ENCODE data around the gene ZNF629. TPM values are rescaled to one million over a fixed set of nuclear protein-coding genes. Genes with fewer than 3 reads are reported as not detected.

ZNF629 gene
- total RNA-seq, 4 donors from 2014 or later, result 10.9 to 18.1 (median 16.0) TPM

DNA sequence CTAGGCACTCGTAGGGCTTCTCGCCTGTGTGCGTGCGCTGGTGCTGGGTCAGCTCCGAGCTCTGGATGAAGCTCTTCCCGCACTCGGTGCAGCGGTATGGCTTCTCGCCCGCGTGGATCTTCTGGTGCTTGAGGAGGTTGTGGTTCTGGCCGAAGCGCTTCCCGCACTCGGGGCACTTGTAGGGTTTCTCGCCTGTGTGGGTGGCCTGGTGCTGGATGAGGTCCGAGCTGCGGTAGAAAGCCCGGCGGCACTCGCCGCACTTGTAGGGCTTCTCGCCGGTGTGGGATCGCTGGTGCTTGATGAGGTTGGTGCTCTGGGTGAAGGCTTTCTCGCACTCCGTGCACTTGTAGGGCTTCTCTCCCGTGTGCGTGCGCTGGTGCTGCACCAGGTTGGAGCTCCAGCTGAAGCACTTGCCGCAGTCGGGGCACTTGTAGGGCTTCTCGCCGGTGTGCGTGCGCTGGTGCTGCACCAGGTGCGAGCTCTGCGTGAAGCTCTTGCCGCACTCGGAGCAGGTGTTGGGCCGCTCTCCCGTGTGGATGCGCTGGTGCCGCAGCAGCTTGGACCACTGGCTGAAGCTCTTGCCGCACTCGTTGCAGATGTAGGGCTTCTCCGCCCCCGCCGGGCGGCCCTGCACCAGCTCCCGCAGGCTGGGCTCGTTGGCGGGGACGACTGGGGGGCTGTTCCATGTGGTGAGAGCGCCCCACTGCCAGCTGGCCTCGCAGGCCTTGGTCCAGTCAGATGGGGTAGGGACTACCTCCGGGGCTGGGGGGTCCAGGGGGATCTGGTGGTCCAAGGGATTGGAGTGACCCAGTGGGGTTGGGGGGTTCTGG lies 3.5 kb downstream of the ZNF629 start:
- intact Hi-C loops (cut with DNase I; ENCODE audit: low total_unique reads), result no loop called here
- TF ChIP-seq, protein P1, sequence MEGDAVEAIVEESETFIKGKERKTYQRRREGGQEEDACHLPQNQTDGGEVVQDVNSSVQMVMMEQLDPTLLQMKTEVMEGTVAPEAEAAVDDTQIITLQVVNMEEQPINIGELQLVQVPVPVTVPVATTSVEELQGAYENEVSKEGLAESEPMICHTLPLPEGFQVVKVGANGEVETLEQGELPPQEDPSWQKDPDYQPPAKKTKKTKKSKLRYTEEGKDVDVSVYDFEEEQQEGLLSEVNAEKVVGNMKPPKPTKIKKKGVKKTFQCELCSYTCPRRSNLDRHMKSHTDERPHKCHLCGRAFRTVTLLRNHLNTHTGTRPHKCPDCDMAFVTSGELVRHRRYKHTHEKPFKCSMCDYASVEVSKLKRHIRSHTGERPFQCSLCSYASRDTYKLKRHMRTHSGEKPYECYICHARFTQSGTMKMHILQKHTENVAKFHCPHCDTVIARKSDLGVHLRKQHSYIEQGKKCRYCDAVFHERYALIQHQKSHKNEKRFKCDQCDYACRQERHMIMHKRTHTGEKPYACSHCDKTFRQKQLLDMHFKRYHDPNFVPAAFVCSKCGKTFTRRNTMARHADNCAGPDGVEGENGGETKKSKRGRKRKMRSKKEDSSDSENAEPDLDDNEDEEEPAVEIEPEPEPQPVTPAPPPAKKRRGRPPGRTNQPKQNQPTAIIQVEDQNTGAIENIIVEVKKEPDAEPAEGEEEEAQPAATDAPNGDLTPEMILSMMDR (IDR thresholded peaks at IDR 0.05), result no peak
- no peak for TF ChIP-seq POLR2A (IDR thresholded peaks at IDR 0.05)
- no peak for DNase-seq (ENCODE audit: low spot score in 2 of 2)
- 94 to 95% methylated on average over 46 to 57 of the region's 57 CpGs for WGBS, 2 donors
- H3K4me3 ChIP-seq (ENCODE audit: low read depth, poor library complexity, severe bottlenecking), result no peak overlapping the region

DNA sequence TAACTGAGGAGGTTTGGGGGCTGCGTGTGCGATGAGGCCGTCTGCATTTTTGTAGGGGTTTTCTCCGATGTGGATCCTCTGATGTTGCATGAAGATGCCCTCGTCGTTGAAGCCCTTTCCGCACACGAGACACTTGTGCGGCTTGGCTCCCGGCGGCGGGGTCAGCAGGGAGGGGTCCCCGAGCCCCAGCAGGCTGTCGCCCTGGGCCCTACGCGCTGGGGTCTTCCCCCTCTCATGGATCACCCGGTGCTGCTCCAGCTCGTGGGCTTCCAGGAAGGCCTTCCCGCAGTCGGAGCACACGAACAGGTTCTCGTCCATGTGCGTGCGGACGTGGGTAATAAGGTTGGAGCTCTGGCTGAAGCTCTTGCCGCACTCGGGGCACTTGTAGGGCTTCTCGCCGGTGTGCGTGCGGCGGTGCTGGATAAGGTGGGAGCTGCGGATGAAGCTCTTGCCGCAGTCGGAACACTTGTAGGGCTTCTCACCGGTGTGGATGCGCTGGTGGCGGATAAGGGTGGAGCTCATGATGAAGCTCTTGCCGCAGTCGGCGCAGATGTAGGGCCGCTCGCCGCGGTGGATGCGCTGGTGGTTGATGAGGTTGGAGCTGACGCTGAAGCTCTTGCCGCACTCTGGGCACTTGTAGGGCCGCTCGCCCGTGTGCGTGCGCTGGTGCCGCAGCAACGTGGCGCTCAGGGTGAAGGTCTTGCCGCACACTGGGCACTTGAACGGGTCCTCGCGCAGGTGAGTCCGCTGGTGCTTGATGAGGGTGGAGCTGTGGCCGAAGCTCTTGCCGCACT lies 4.3 kb downstream of the ZNF629 start:
- TF ChIP-seq, protein P1 (IDR thresholded peaks at IDR 0.05), result no peak
- TF ChIP-seq POLR2A (IDR thresholded peaks at IDR 0.05), result no peak
- intact Hi-C loops (cut with DNase I; ENCODE audit: low total_unique reads), result no loop called here
- DNase-seq (ENCODE audit: low spot score in 2 of 2), result no peak
- no peak overlapping the region for H3K4me3 ChIP-seq (ENCODE audit: low read depth, poor library complexity, severe bottlenecking)
- 95 to 97% methylated on average over 63 of the region's 63 CpGs for WGBS, 2 donors

DNA sequence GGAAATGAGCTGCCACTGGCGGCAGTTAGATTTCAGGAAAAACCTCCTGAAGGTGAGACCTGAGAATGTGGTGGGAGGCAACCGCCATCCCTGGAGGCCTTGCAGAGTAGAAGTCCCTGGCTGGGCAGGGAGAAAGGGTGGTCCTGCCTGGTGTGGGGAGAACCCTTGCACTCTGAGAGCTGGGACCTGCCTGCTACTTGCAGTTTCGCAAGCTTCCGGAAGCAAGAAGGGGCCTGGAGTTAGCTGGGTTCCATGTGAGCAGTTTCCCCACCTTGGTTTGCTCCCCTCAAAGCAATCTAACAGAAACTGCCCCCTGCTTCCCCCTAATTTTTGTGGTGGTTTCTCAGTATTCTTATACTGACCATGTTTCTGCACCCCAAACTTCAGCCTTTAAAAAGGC lies 6.5 kb downstream of the ZNF629 start:
- no peak overlapping the region for H3K4me3 ChIP-seq (ENCODE audit: low read depth, poor library complexity, severe bottlenecking)
- intact Hi-C loops (cut with DNase I; ENCODE audit: low total_unique reads), result no loop called here
- DNase-seq (ENCODE audit: low spot score in 2 of 2), result no peak

DNA sequence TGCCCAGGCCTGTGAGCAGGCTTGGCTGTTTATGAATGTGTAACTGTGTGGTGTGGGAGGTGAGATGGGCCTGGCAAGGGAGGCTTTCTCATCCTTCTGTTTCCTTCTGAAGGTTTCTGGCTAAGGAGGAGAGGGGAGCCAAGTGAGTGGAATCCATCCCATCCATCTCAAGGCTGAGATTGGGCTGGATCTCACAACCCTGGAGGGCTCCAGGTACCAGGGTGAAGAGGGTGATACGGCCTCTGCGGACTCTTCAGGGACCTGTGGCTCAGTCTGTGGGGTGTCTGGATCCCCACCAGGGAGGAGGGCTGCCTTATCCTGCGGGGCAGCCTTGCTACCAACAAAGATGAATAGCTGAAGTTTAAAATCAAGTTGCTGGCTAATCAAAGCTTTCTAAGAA lies 7.0 kb downstream of the ZNF629 start:
- intact Hi-C loops (cut with DNase I; ENCODE audit: low total_unique reads), result no loop called here
- DNase-seq (ENCODE audit: low spot score in 2 of 2), result no peak
- no peak overlapping the region for H3K4me3 ChIP-seq (ENCODE audit: low read depth, poor library complexity, severe bottlenecking)
- 80 to 94% methylated on average over 3 of the region's 3 CpGs for whole genome bisulfite sequencing, 2 donors
- TF ChIP-seq, protein P1 (IDR thresholded peaks at IDR 0.05), result no peak
- TF ChIP-seq POLR2A (IDR thresholded peaks at IDR 0.05), result no peak

More for the DNA sequence above, 6.5 kb downstream of the ZNF629 start:
- TF ChIP-seq, protein P1 (IDR thresholded peaks at IDR 0.05), result no peak
- no peak for TF ChIP-seq POLR2A (IDR thresholded peaks at IDR 0.05)
- WGBS, 2 donors, result 80 to 83% methylated on average over 4 of the region's 4 CpGs

DNA sequence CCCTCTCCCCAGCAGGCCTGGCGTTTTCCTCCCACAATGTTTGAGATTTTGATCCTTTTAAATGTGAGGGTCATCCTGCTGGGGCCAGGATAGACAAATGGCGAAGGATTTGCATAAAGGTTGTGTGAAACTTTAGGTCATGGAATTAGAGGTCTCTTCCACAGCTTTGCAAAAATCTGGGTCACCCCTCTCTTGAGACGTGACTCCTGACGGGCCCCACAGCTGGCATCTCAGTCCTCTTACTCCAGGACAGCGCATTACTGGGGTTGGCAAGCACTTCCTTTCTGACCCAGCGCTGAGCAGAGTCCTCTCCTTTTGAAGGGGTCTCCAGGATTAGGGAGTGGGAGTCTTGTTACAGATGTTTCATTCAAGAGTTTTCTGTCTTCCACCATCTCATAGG lies 7.4 kb downstream of the ZNF629 start:
- 84 to 89% methylated on average over 6 of the region's 6 CpGs for WGBS, 2 donors
- TF ChIP-seq POLR2A (IDR thresholded peaks at IDR 0.05), result no peak
- TF ChIP-seq, protein P1 (IDR thresholded peaks at IDR 0.05), result no peak
- intact Hi-C loops (cut with DNase I; ENCODE audit: low total_unique reads), result loop anchor here (10.0 kb wide), 1 partner anchor 55 kb away; no protein-coding TSS in a partner anchor
- DNase-seq (ENCODE audit: low spot score in 2 of 2), result no peak
- H3K4me3 ChIP-seq (ENCODE audit: low read depth, poor library complexity, severe bottlenecking), result no peak overlapping the region
